ENCODE data around the gene RCAN1. TPM values are rescaled to one million over a fixed set of nuclear protein-coding genes. Genes with fewer than 3 reads are reported as not detected.
"Not testable (repeated sequence)": the region's sequence is repeated elsewhere in the genome, so short reads cannot be mapped to it uniquely, and the experiment has no call there.

The RCAN1 gene
- polyA plus RNA-seq, 2 of the 4 experiments (the other 2 are of a cell fraction): 10.2 to 11.9 TPM

DNA sequence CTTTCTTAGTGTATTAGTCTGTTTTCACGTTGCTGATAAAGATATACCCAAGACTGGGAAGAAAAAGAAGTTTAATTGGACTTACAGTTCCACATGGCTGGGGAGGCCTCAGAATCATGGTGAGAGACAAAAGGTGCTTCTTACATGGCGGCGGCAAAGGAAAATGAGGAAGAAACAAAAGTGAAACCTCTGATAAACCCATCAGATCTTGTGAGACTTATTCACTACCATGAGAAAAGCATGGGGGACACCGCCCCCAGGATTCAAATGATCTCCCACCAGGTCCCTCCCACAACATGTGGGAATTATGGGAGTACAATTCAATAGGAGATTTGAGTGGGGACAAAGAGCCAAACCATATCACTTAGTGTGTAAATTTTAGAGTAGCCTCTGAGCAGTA is 46.1 kb downstream of the RCAN1 start:
- POLR2A ChIA-PET; DNase-seq (ENCODE audit: low read depth in 1 of 2, low spot score in 1 of 2); H3K4me2 ChIP-seq; ATAC-seq; H3K4me3 ChIP-seq; H3K4me1 ChIP-seq; FAIRE-seq; H3K27ac ChIP-seq; H3K9me3 ChIP-seq: not testable (repeated sequence)
- CTCF ChIA-PET: interaction anchor here (1.0 to 1.1 kb wide), 2 partner anchors 34 to 62 kb away, joined by 3 read pairs; no protein-coding TSS in a partner anchor
- 85% methylated on average over 4 of the region's 4 CpGs for whole genome bisulfite sequencing (ENCODE audit: missing lambda C conversion rate)

DNA sequence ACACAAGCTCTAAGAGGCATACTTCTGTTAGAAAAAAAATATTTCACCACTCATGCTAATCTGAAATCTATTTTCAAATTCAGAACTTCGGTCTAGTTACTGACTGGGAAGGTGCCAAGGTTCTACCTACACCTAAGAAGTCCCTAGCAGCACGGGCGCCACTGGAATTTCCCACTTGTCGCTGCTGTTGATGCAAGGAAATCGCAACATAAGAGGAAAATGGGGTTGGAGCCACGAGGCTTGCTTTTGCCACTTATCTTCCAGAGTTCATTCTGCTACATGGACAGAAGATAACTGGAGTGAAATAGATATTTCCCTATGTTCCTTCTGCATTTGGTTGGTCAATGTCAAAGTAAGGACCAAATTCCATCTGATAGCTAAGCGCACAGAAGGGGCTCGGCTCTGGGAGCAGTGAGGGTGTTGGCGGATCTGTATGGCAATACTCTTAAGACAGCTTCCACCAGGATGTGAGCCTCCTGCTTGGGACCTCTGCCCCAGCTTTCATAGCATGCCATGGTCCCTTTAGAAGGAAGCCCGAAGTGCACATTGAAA is 47.2 kb downstream of the RCAN1 start:
- Histone ChIP-seq H3K27ac (no peak overlapping the region), H3K4me2 (no peak overlapping the region), H3K9me3 (no peaks in the 10 kb centered on the region), H3K4me3 (no peak overlapping the region), H3K4me1 (no peaks in the 10 kb centered on the region)
- ATAC-seq (no peak), DNase-seq (ENCODE audit: low read depth in 1 of 2, low spot score in 1 of 2) (no peak), FAIRE-seq (no peak)
- ChIA-PET POLR2A (no interaction called here), CTCF (interaction anchor here (0.9 kb wide), 1 partner anchor 24 kb away, joined by 3 read pairs; no protein-coding TSS in a partner anchor)
- 77% methylated on average over 7 of the region's 10 CpGs for WGBS (ENCODE audit: missing lambda C conversion rate)
- TF ChIP-seq TFCP2L1 (CRISPR knock-in tag; IDR thresholded peaks at IDR 0.05): no peak
- TF ChIP-seq RCOR1 (IDR thresholded peaks at IDR 0.05; ENCODE audit: low read depth, low read length): no peak
- no peak for TF ChIP-seq RFX5 (IDR thresholded peaks at IDR 0.05)
- TF ChIP-seq CEBPB (IDR thresholded peaks at IDR 0.05): no peak
- no peak for TF ChIP-seq GATA3 (IDR thresholded peaks at IDR 0.05; ENCODE audit: borderline replicate concordance)
- no peak for TF ChIP-seq EHF (CRISPR knock-in tag; IDR thresholded peaks at IDR 0.05)
- TF ChIP-seq JUN (IDR thresholded peaks at IDR 0.05): no peak
- TF ChIP-seq CBX8 (IDR thresholded peaks at IDR 0.05): no peak
- no peak for TF ChIP-seq PHF8 (IDR thresholded peaks at IDR 0.05; ENCODE audit: borderline replicate concordance, low read depth)
- TF ChIP-seq HOXB13 (CRISPR knock-in tag; IDR thresholded peaks at IDR 0.05; ENCODE audit: low read depth): no peak
- TF ChIP-seq TP53 (CRISPR knock-in tag; IDR thresholded peaks at IDR 0.05): no peak
- TF ChIP-seq BHLHE40 (IDR thresholded peaks at IDR 0.05; ENCODE audit: low read depth, low read length): no peak
- TF ChIP-seq HDAC2 (IDR thresholded peaks at IDR 0.05): no peak
- TF ChIP-seq, protein P1, sequence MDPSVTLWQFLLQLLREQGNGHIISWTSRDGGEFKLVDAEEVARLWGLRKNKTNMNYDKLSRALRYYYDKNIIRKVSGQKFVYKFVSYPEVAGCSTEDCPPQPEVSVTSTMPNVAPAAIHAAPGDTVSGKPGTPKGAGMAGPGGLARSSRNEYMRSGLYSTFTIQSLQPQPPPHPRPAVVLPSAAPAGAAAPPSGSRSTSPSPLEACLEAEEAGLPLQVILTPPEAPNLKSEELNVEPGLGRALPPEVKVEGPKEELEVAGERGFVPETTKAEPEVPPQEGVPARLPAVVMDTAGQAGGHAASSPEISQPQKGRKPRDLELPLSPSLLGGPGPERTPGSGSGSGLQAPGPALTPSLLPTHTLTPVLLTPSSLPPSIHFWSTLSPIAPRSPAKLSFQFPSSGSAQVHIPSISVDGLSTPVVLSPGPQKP (IDR thresholded peaks at IDR 0.05; ENCODE audit: low read depth, low read length): no peak
- TF ChIP-seq, protein P2, sequence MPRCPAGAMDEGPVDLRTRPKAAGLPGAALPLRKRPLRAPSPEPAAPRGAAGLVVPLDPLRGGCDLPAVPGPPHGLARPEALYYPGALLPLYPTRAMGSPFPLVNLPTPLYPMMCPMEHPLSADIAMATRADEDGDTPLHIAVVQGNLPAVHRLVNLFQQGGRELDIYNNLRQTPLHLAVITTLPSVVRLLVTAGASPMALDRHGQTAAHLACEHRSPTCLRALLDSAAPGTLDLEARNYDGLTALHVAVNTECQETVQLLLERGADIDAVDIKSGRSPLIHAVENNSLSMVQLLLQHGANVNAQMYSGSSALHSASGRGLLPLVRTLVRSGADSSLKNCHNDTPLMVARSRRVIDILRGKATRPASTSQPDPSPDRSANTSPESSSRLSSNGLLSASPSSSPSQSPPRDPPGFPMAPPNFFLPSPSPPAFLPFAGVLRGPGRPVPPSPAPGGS (IDR thresholded peaks at IDR 0.05): no peak
- TF ChIP-seq, protein P3, sequence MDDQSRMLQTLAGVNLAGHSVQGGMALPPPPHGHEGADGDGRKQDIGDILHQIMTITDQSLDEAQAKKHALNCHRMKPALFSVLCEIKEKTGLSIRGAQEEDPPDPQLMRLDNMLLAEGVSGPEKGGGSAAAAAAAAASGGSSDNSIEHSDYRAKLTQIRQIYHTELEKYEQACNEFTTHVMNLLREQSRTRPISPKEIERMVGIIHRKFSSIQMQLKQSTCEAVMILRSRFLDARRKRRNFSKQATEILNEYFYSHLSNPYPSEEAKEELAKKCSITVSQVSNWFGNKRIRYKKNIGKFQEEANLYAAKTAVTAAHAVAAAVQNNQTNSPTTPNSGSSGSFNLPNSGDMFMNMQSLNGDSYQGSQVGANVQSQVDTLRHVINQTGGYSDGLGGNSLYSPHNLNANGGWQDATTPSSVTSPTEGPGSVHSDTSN (IDR thresholded peaks at IDR 0.05): no peak
- no peak for TF ChIP-seq CHD4 (IDR thresholded peaks at IDR 0.05; ENCODE audit: borderline replicate concordance)
- no peak for TF ChIP-seq MAFK (IDR thresholded peaks at IDR 0.05; ENCODE audit: partially characterized antibody)
- TF ChIP-seq RAD21 (conservative IDR thresholded peaks at IDR 0.05 in 1 of 2, IDR thresholded peaks at IDR 0.05 in 1 of 2): no peak
- TF ChIP-seq, protein P4, sequence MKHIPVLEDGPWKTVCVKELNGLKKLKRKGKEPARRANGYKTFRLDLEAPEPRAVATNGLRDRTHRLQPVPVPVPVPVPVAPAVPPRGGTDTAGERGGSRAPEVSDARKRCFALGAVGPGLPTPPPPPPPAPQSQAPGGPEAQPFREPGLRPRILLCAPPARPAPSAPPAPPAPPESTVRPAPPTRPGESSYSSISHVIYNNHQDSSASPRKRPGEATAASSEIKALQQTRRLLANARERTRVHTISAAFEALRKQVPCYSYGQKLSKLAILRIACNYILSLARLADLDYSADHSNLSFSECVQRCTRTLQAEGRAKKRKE (CRISPR knock-in tag; IDR thresholded peaks at IDR 0.05; ENCODE audit: low read depth): no peak

DNA sequence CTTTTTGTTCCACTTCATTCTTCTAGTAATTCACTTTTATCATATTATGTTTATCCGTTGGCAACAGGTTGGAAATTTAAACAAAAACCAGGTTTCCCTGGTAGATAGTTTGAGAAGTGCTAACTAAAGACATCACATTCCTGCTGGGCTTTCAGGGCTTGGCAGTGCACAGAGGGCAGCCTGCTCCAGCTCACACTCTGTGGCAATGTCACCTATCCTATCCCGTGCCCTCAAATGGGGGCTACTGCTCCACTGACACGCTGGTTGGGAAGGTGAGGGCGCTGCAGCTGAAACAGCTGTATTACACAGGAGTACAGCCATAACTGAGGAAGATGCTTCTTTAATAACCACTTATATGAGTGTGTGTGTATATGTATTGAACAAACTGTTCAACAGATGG is 49.7 kb downstream of the RCAN1 start:
- H3K27ac ChIP-seq: no peak overlapping the region
- H3K9me3 ChIP-seq: no peaks in the 10 kb centered on the region
- ATAC-seq (no peak), FAIRE-seq (no peak), DNase-seq (ENCODE audit: low read depth in 1 of 2, low spot score in 1 of 2) (no peak)
- 82% methylated on average over 3 of the region's 4 CpGs for WGBS (ENCODE audit: missing lambda C conversion rate)
- H3K4me3 ChIP-seq: no peak overlapping the region
- H3K4me1 ChIP-seq: no peaks in the 10 kb centered on the region
- ChIA-PET POLR2A (no interaction called here), CTCF (interaction anchor here (1.1 to 2.2 kb wide), 4 partner anchors 8 to 54 kb away, joined by 3 to 8 read pairs (median 5); no protein-coding TSS in a partner anchor)
- no peak overlapping the region for H3K4me2 ChIP-seq
- TF ChIP-seq, protein P1 (IDR thresholded peaks at IDR 0.05; ENCODE audit: low read depth, low read length): no peak

DNA sequence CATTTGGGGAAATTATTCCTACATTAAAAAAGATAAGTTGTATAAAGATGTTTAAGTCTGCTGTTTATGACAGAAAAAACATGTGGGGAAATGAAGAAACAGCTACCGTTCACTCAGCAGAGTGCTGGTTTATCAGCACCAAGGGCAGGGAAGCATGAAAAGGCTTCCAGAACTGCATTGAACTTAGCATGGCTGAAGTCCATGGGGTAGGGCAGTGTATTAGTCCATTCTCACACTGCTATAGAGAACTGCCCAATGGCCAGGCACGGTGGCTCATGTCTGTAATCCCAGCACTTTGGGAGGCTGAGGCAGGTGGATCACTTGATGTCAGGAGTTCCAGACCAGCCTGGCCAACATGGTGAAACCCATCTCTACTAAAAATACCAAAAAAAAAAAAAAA is 51.5 kb downstream of the RCAN1 start:
- DNase-seq (ENCODE audit: low read depth in 1 of 2, low spot score in 1 of 2); H3K4me1 ChIP-seq; H3K9me3 ChIP-seq; H3K27ac ChIP-seq; H3K4me3 ChIP-seq; ATAC-seq; FAIRE-seq; H3K4me2 ChIP-seq; POLR2A ChIA-PET: not testable (repeated sequence)
- WGBS (ENCODE audit: missing lambda C conversion rate): 78% methylated on average over 2 of the region's 2 CpGs
- CTCF ChIA-PET: interaction anchor here (1.1 kb wide), 1 partner anchor 20 kb away, joined by 3 read pairs; no protein-coding TSS in a partner anchor
